Hippocampal formation (tissue), 2 donors: ENCODE results near the gene GP1BB.

Source experiments
- DNase-seq, 2 donors: peaks; one replicate each; lab custom pipeline; 2025; lab: John Stamatoyannopoulos, UW

The GP1BB gene

GRCh38 chr22:19727310-19728150 lies 4.2 kb downstream of the GP1BB start:
- DNase-seq: no peak

GRCh38 chr22:19728271-19728670 lies 4.9 kb downstream of the GP1BB start:
- no peak for DNase-seq

- no peak for DNase-seq
Measured at GRCh38 chr22:19728836-19729235, 5.5 kb downstream of the GP1BB start.

GRCh38 chr22:19729507-19729906 lies 6.2 kb downstream of the GP1BB start:
- DNase-seq: no peak

GRCh38 chr22:19730198-19730597 lies 6.9 kb downstream of the GP1BB start:
- no peak for DNase-seq

- peak; percentile 63 to 74 for DNase-seq
Measured at GRCh38 chr22:19730655-19731360, 7.5 kb downstream of the GP1BB start.

GRCh38 chr22:19731361-19732135 lies 8.2 kb downstream of the GP1BB start:
- DNase-seq: no peak

- no peak for DNase-seq
Measured at GRCh38 chr22:19732403-19733113, 9.2 kb downstream of the GP1BB start.

GRCh38 chr22:19733755-19734154 lies 10.4 kb downstream of the GP1BB start:
- no peak for DNase-seq

GRCh38 chr22:19734163-19734562 lies 10.8 kb downstream of the GP1BB start:
- no peak for DNase-seq

- no peak for DNase-seq
Measured at GRCh38 chr22:19734837-19735382, 11.6 kb downstream of the GP1BB start.

GRCh38 chr22:19735665-19736510 lies 12.5 kb downstream of the GP1BB start:
- no peak for DNase-seq

- no peak for DNase-seq
Measured at GRCh38 chr22:19737846-19738663, 14.7 kb downstream of the GP1BB start.

- no peak for DNase-seq
Measured at GRCh38 chr22:19738664-19739447, 15.5 kb downstream of the GP1BB start.

GRCh38 chr22:19739448-19739895 lies 16.1 kb downstream of the GP1BB start:
- DNase-seq: no peak

- no peak for DNase-seq
Measured at GRCh38 chr22:19739911-19740449, 16.6 kb downstream of the GP1BB start.

GRCh38 chr22:19740586-19740985 lies 17.2 kb downstream of the GP1BB start:
- DNase-seq: no peak

- DNase-seq: no peak
Measured at GRCh38 chr22:19741053-19741452, 17.7 kb downstream of the GP1BB start.
